OCI-LY7 (cell line): ENCODE measurements around the gene CHD2. TPM values are rescaled to one million over a fixed set of nuclear protein-coding genes. Genes with fewer than 3 reads are reported as not detected.
A peak's percentile ranks its signal among the peaks of the same experiment; 100 is the strongest.

ENCODE experiments used
- BruUV-seq: library from RNA; stranded (reverse); fragments of 400-500 nt; replicated peaks from 2 replicates; lab custom pipeline; 2021; lab: Mats Ljungman, UMichigan
- CTCF ChIA-PET: fragments of 300-600 bp; sonication (Branson Sonifier 250); formaldehyde crosslinking; loops from one replicate; lab custom pipeline; 2022; ENCODE audit warnings: antibody characterized with exemption; ENCODE audit not compliant: unreplicated experiment; lab: Charles Lee
- POLR2A ChIA-PET: fragments of 300-600 bp; sonication (Branson Sonifier 250); formaldehyde crosslinking; loops from one replicate; lab custom pipeline; 2022; ENCODE audit warnings: antibody characterized with exemption; lab: Charles Lee
- DNase-seq: peaks from one replicate; pipeline ENCODE4 v3.0.0-alpha.2; 2015; ENCODE audit warnings: low spot score
- H2AFZ ChIP-seq: fragments of 200-600 bp; sonication (generic), shearing (Covaris generic); 2 replicates; pipeline ENCODE4 v1.6.1; 2014; ENCODE audit warnings: mild to moderate bottlenecking, antibody characterized with exemption, low read length, moderate library complexity
- H3K27ac ChIP-seq: fragments of 200-600 bp; sonication (generic); 2 replicates; pipeline ENCODE4 v1.5.1; 2014; ENCODE audit warnings: mixed run types, low read depth, mild to moderate bottlenecking, moderate library complexity, low read length, inconsistent platforms; ENCODE audit not compliant: poor library complexity, severe bottlenecking
- H3K36me3 ChIP-seq: fragments of 200-600 bp; sonication (generic); 2 replicates; pipeline ENCODE4 v1.6.1; 2014; ENCODE audit warnings: mild to moderate bottlenecking, antibody characterized with exemption, low read length, moderate library complexity, mixed read lengths; ENCODE audit not compliant: insufficient read depth
- H3K4me1 ChIP-seq: fragments of 200-600 bp; sonication (generic); 2 replicates; pipeline ENCODE4 v1.5.1; 2014; ENCODE audit warnings: mild to moderate bottlenecking, low read length; ENCODE audit not compliant: insufficient read depth, poor library complexity, severe bottlenecking
- H3K4me2 ChIP-seq: fragments of 200-600 bp; sonication (generic); 2 replicates; pipeline ENCODE4 v1.6.1; 2014; ENCODE audit warnings: mild to moderate bottlenecking, low read length
- H3K4me3 ChIP-seq: fragments of 200-600 bp; sonication (generic); 2 replicates; pipeline ENCODE4 v1.5.1; 2014; ENCODE audit warnings: mild to moderate bottlenecking, low read depth, low read length; ENCODE audit not compliant: poor library complexity, severe bottlenecking
- H3K79me2 ChIP-seq: fragments of 200-600 bp; sonication (generic); 2 replicates; pipeline ENCODE4 v1.6.1; 2016; ENCODE audit warnings: low read depth, mild to moderate bottlenecking, low read length, moderate library complexity, mixed read lengths; ENCODE audit not compliant: insufficient read depth
- H3K9me2 ChIP-seq: fragments of 200-600 bp; sonication (generic); 2 replicates; pipeline ENCODE4 v1.6.1; 2016; ENCODE audit warnings: mild to moderate bottlenecking, low read length, mixed read lengths; ENCODE audit not compliant: insufficient read depth
- H3K9me3 ChIP-seq: fragments of 200-600 bp; sonication (generic); 2 replicates; pipeline ENCODE4 v1.6.1; 2014; ENCODE audit warnings: mild to moderate bottlenecking, mixed run types, low read length, mixed read lengths
- H4K20me1 ChIP-seq: fragments of 200-600 bp; sonication (generic); 2 replicates; pipeline ENCODE4 v1.6.1; 2014; ENCODE audit warnings: mild to moderate bottlenecking, antibody characterized with exemption, low read length, moderate library complexity, mixed read lengths; ENCODE audit not compliant: insufficient read depth
- EZH2phosphoT487 ChIP-seq: fragments of 200-600 bp; sonication (generic); IDR thresholded peaks from 2 replicates; pipeline ENCODE4 v1.6.1; 2018; ENCODE audit warnings: low read depth, borderline replicate concordance, mild to moderate bottlenecking, mixed run types, antibody characterized with exemption, low read length, moderate library complexity, mixed read lengths
- intact Hi-C: fragments of 100-400 bp; cut with micrococcal nuclease; formaldehyde crosslinking; loops from one replicate; pipeline ENCODE4 v1.10.0; 2022; ENCODE audit not compliant: unreplicated experiment
- total RNA-seq, 2 experiments: library from RNA; depleted of rRNA in 1 of 2; stranded (reverse); fragments of >200 nt in 1 of 2; shearing (Covaris generic) in 1 of 2; gene quantifications; 2 replicates each; pipeline ENCODE4 v1.2.3, GENCODE V29; 2014 to 2022
- TF ChIP-seq, protein P1 (sequence below): fragments of 200-600 bp; sonication (generic); conservative IDR thresholded peaks from 2 replicates; pipeline ENCODE4 v1.5.1; 2014; ENCODE audit warnings: mild to moderate bottlenecking, antibody characterized with exemption, low read length, moderate library complexity, mixed read lengths

CHD2 gene
- total RNA-seq, 2 experiments from 2014 or later = 133 to 213 TPM

GRCh38 chr15:93035092-93035915 is 135.2 kb downstream of the CHD2 start:
- CTCF ChIA-PET = no interaction called here
- POLR2A ChIA-PET = no interaction called here
- intact Hi-C loops = no loop called here

DNA sequence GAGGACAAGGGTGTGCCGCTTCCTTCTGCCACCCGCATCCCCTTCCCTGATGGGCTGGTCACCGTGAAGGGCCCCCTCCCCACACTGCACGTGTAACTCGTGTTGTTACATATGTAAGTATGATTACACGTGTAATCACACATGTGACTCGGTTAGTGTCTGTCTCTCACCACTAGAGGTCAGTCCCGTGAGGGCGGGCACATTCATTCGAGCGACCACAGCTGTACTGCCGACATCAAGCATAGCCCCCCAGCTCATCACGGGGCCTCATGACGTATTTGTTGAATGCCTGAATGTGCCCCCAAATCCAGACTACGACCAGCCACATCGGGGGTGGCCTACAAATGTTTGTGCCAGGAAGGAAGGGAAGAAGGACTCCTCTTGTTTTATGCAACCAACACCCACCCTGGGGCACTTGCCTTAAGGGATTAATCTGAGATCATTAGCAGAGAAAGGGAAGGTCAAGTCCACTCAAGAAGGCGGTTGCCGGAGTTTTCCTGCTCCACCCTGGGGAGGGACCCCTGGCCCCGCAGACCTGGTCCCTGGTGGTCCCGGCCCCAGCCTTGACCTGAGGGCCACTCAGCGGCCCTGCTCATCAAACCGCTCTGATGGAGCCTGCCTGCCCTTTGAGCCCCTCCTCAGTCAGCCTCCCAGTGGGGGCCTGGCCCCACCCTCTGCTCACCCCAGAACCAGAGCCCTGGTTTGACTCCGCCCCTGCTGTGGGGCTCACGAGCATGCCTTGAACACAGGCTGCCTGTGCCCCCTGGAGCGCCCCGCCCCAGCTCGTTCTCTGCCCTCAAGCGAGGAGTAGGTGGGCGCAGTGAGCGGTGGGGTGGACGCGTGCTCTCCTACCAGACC is 136.1 kb downstream of the CHD2 start:
- H2AFZ ChIP-seq = peak overlapping the region; percentile 73; the same call in 1 of the 2 replicates
- no peak overlapping the region for H3K27ac ChIP-seq
- peaks cover 3% of the 10 kb centered on the region for H3K4me1 ChIP-seq
- no peaks in the 10 kb centered on the region for H3K9me3 ChIP-seq
- H3K36me3 ChIP-seq = no peaks in the 10 kb centered on the region
- peak; percentile 66 for DNase-seq
- TF ChIP-seq, protein P1, sequence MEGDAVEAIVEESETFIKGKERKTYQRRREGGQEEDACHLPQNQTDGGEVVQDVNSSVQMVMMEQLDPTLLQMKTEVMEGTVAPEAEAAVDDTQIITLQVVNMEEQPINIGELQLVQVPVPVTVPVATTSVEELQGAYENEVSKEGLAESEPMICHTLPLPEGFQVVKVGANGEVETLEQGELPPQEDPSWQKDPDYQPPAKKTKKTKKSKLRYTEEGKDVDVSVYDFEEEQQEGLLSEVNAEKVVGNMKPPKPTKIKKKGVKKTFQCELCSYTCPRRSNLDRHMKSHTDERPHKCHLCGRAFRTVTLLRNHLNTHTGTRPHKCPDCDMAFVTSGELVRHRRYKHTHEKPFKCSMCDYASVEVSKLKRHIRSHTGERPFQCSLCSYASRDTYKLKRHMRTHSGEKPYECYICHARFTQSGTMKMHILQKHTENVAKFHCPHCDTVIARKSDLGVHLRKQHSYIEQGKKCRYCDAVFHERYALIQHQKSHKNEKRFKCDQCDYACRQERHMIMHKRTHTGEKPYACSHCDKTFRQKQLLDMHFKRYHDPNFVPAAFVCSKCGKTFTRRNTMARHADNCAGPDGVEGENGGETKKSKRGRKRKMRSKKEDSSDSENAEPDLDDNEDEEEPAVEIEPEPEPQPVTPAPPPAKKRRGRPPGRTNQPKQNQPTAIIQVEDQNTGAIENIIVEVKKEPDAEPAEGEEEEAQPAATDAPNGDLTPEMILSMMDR = peak; percentile 82
- TF ChIP-seq EZH2phosphoT487 = no peak
- CTCF ChIA-PET = no interaction called here
- peak overlapping the region; percentile 5; the same call in 1 of the 2 replicates for H3K4me2 ChIP-seq
- intact Hi-C loops = no loop called here
- no peaks in the 10 kb centered on the region for H3K9me2 ChIP-seq
- no peaks in the 10 kb centered on the region for H4K20me1 ChIP-seq
- no TSS peak for BruUV-seq
- no peak overlapping the region for H3K4me3 ChIP-seq
- POLR2A ChIA-PET = no interaction called here
- no peaks in the 10 kb centered on the region for H3K79me2 ChIP-seq

More at GRCh38 chr15:93035092-93035915, 135.2 kb downstream of the CHD2 start:
- Histone ChIP-seq H3K4me3 (no peak overlapping the region), H2AFZ (peak overlapping the region; percentile 73; the same call in 1 of the 2 replicates), H4K20me1 (no peaks in the 10 kb centered on the region), H3K36me3 (no peaks in the 10 kb centered on the region), H3K9me3 (no peaks in the 10 kb centered on the region), H3K9me2 (no peaks in the 10 kb centered on the region), H3K4me1 (peaks cover 3% of the 10 kb centered on the region), H3K79me2 (no peaks in the 10 kb centered on the region), H3K4me2 (peak overlapping the region; percentile 5; the same call in 1 of the 2 replicates), H3K27ac (no peak overlapping the region)
- DNase-seq = no peak
- TF ChIP-seq, protein P1 = no peak
- TF ChIP-seq EZH2phosphoT487 = no peak
- no TSS peak for BruUV-seq
